ENCODE measurements around the gene CDC26.
A peak's percentile ranks its signal among the peaks of the same experiment; 100 is the strongest.

Gene CDC26

DNA sequence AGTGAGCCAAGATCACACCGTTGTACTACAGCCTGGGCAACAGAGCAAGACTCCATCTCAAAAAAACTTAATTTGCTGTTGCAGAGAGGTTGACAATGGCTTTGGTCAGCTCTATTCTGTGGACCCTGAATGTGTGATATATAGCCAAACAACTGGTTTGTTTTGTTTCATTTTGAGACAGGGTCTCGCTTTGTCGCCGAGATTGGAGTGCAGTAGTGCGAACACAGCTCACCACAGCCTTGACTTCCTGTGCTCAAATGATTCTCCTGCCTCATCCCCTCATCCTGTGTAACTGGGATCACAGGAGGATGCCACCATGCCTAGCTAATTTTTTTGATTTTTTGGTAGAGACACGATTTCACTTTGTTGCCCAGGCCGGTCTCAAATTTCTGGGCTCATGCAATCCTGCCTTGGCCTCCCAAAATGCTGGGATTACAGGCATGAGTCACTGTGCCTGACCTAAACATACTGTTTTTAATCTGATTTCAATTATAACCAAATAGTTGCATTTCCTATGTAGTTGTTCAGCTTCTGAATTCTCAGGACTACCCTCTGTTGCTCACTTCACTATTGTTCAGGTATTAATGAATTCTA, 18.0 kb upstream of the CDC26 start:
- TF ChIP-seq, protein P1, sequence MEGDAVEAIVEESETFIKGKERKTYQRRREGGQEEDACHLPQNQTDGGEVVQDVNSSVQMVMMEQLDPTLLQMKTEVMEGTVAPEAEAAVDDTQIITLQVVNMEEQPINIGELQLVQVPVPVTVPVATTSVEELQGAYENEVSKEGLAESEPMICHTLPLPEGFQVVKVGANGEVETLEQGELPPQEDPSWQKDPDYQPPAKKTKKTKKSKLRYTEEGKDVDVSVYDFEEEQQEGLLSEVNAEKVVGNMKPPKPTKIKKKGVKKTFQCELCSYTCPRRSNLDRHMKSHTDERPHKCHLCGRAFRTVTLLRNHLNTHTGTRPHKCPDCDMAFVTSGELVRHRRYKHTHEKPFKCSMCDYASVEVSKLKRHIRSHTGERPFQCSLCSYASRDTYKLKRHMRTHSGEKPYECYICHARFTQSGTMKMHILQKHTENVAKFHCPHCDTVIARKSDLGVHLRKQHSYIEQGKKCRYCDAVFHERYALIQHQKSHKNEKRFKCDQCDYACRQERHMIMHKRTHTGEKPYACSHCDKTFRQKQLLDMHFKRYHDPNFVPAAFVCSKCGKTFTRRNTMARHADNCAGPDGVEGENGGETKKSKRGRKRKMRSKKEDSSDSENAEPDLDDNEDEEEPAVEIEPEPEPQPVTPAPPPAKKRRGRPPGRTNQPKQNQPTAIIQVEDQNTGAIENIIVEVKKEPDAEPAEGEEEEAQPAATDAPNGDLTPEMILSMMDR (IDR thresholded peaks at IDR 0.05; ENCODE audit: low read depth, low read length, missing control alignments): no peak
- peak; percentile 48 for DNase-seq (ENCODE audit: extremely low read depth, low read depth)
- H3K4me3 ChIP-seq (replicated peaks; ENCODE audit: low read depth, low read length): no peak overlapping the region

DNA sequence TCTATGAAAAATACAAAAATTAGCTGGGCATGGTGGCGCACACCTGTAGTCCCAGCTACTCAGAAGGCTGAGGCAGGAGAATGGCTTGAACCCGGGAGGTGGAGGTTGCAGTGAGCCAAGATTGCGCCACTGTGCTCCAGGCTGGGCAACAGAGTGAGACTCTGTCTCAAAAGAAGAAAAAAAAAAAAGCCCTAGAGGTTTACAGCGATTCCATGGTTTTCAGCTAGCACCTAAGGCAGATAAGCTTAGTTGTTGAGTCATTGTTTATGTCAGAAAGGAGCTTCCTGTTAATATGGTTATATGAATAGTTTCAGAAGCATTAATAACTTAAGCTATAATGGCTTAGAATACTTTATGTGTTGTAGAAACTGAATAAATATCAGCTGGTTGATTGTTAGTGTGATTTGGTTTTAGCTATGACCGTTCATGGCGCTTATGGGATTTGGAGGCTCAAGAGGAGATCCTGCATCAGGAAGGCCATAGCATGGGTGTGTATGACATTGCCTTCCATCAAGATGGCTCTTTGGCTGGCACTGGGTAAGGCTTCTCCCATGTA, 14.8 kb upstream of the CDC26 start:
- DNase-seq (ENCODE audit: extremely low read depth, low read depth): no peak
- no peak overlapping the region for H3K4me3 ChIP-seq (replicated peaks; ENCODE audit: low read depth, low read length)
- TF ChIP-seq, protein P1 (IDR thresholded peaks at IDR 0.05; ENCODE audit: low read depth, low read length, missing control alignments): no peak

DNA sequence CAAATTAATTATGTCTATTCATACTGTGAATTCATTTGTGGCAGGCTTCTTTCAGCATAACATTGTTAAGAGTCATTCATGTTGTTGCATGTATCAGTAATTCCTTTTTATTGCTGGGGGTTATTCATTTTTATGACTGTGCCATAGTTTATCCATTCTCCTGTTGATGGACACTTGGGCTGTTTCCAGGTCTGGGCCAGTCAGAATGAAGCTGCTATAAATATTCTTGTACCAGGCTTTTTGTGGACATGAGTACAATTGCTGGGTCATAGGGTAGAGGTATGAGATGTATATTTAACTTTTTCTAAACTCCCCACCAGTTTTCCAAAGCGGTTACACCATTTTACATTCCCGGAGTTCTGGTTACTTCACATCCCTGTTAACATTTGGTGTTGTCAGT, 13.7 kb upstream of the CDC26 start:
- no peak for DNase-seq (ENCODE audit: extremely low read depth, low read depth)
- TF ChIP-seq, protein P1 (IDR thresholded peaks at IDR 0.05; ENCODE audit: low read depth, low read length, missing control alignments): no peak

DNA sequence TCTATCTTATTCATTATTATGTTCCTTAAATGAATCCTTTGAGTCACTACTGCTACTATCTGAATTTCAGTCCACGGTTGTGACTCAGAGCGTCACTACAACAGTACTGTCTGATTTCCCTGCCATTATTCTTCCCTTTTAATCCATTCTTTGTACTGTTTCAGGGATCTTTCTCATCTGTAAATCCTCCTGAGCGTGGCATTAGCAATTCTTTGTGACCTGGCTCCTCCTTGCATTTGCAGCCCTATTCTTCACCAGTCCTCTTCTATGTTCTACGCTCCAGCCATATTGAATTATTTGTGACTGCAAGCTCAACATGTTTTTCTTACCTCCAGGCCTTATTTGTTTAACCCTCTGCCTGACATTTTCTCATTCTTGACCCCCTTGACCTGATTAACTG, 6.0 kb upstream of the CDC26 start:
- no peak overlapping the region for H3K4me3 ChIP-seq (replicated peaks; ENCODE audit: low read depth, low read length)
- TF ChIP-seq, protein P1 (IDR thresholded peaks at IDR 0.05; ENCODE audit: low read depth, low read length, missing control alignments): no peak
- no peak for DNase-seq (ENCODE audit: extremely low read depth, low read depth)

More for the DNA sequence above, 13.7 kb upstream of the CDC26 start:
- no peak overlapping the region for H3K4me3 ChIP-seq (replicated peaks; ENCODE audit: low read depth, low read length)

DNA sequence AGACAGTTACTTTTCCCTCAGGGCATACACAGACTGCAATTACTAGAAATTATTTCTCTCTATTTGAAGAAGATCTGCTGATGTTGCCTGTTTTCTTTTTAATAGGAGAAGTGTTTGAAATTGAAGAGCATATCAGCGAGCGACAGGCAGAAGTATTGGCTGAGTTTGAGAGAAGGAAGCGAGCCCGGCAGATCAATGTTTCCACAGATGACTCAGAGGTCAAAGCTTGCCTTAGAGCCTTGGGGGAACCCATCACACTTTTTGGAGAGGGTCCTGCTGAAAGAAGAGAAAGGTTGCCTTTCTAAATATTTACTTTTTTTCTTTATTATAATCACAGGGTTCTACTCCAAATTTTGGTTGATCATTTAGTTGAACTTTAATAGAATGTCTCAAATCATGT, 3.5 kb upstream of the CDC26 start:
- no peak overlapping the region for H3K4me3 ChIP-seq (replicated peaks; ENCODE audit: low read depth, low read length)
- TF ChIP-seq, protein P1 (IDR thresholded peaks at IDR 0.05; ENCODE audit: low read depth, low read length, missing control alignments): no peak
- DNase-seq (ENCODE audit: extremely low read depth, low read depth): no peak

DNA sequence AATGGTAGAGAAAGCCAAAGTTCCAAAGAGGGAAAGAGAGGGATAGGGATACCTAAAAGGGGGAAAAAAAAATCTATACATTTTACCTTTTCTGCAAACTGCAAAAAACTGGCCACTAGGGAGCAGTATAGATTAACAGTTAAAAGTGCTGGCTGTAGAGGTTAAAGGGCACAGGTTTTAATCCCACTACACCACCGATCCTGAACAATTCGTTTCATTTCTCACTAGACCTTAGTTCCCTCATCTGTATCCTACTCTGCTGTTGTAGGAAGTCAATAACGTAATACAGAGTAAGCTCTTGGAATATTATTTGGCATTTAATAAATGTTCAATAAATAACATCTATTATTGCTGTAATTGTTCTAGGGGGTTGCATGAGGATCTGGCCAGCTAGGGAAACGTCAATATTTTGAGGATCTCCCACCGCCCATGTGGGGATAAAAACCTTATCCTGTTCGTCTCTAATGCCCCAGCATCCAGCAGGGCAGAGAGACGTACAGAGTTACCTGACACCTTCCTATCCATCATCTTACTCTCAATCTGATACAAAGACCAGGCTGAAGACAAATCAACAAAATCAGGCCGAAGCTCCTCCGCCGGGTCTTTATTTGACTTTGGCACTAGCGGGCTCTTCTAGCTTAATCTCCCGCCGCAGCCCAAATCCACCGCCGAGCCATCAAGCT, 757 bp downstream of the CDC26 start:
- TF ChIP-seq, protein P1 (IDR thresholded peaks at IDR 0.05; ENCODE audit: low read depth, low read length, missing control alignments): peak; percentile 50
- DNase-seq (ENCODE audit: extremely low read depth, low read depth): peak; percentile 44
- peak overlapping the region; percentile 63 for H3K4me3 ChIP-seq (replicated peaks; ENCODE audit: low read depth, low read length)

Data from HFF-Myc (cell line).